ENCODE measurements around the gene GMNC.
"Not testable (repeated sequence)": the region's sequence is repeated elsewhere in the genome, so short reads cannot be mapped to it uniquely, and the experiment has no call there.

GMNC gene
- 0 to 0.07 (median 0) reads per million in 9 experiments for total RNA-seq

- H3K9me3 Mint-ChIP-seq, result no peaks in the 10 kb centered on the region
- peak; percentile 55 for ATAC-seq (replicated peaks)
- no peaks in the 10 kb centered on the region for H3K36me3 Mint-ChIP-seq (ENCODE audit: insufficient read depth)
- DNase-seq, result no peak
- H3K27me3 Mint-ChIP-seq, result peaks cover 14 to 41% of the 10 kb centered on the region in 2 donors
- H3K4me1 Mint-ChIP-seq (ENCODE audit: low read depth in 2 of 2), result peaks cover 0 to 2% of the 10 kb centered on the region in 2 donors
- no peak within 1 kb of the TSS for H3K27ac Mint-ChIP-seq
- H3K4me3 Mint-ChIP-seq, result peak within 1 kb of the TSS; percentile 1 to 8
These were observed at the start of gene GMNC for GRCh38 chr3:190862209-190863118. Gene GMNC (minus strand): TSS chr3:190862694. CDS start chr3:190862615, 79 bp downstream.

- Mint-ChIP-seq H3K4me3 (no peak overlapping the region), H3K9me3 (peaks cover 0 to 7% of the 10 kb centered on the region in 2 donors), H3K27ac (no peak overlapping the region)
These were observed 48.9 kb upstream of the GMNC start for GRCh38 chr3:190911382-190911781.

GRCh38 chr3:190909908-190910307 is 47.4 kb upstream of the GMNC start:
- Mint-ChIP-seq H3K9me3 (peaks cover 4 to 9% of the 10 kb centered on the region in 2 donors), H3K27me3 (no peaks in the 10 kb centered on the region), H3K4me3 (no peak overlapping the region), H3K36me3 (ENCODE audit: insufficient read depth) (no peaks in the 10 kb centered on the region), H3K27ac (no peak overlapping the region), H3K4me1 (ENCODE audit: low read depth in 2 of 2) (no peaks in the 10 kb centered on the region)
- DNase-seq, result no peak
- no peak for ATAC-seq (replicated peaks)

More at GRCh38 chr3:190911382-190911781, 48.9 kb upstream of the GMNC start:
- no peaks in the 10 kb centered on the region for H3K27me3 Mint-ChIP-seq
- DNase-seq (no peak), ATAC-seq (replicated peaks) (no peak)
- no peaks in the 10 kb centered on the region for H3K4me1 Mint-ChIP-seq (ENCODE audit: low read depth in 2 of 2)
- no peaks in the 10 kb centered on the region for H3K36me3 Mint-ChIP-seq (ENCODE audit: insufficient read depth)

GRCh38 chr3:190903156-190903555 is 40.7 kb upstream of the GMNC start:
- Mint-ChIP-seq H3K27ac (no peak overlapping the region), H3K36me3 (ENCODE audit: insufficient read depth) (peaks cover 2% of the 10 kb centered on the region), H3K4me3 (no peak overlapping the region), H3K27me3 (no peaks in the 10 kb centered on the region), H3K4me1 (ENCODE audit: low read depth in 2 of 2) (no peaks in the 10 kb centered on the region), H3K9me3 (peaks cover 7 to 20% of the 10 kb centered on the region in 2 donors)
- no peak for DNase-seq
- ATAC-seq (replicated peaks), result no peak

- H3K4me1 Mint-ChIP-seq (ENCODE audit: low read depth in 2 of 2), result no peaks in the 10 kb centered on the region
- DNase-seq (no peak), ATAC-seq (replicated peaks) (no peak)
- H3K9me3 Mint-ChIP-seq, result peaks cover 14 to 20% of the 10 kb centered on the region in 2 donors
- H3K27me3 Mint-ChIP-seq, result no peaks in the 10 kb centered on the region
- peaks cover 2% of the 10 kb centered on the region for H3K36me3 Mint-ChIP-seq (ENCODE audit: insufficient read depth)
- H3K27ac Mint-ChIP-seq, result no peak overlapping the region
- no peak overlapping the region for H3K4me3 Mint-ChIP-seq
These were observed 39.8 kb upstream of the GMNC start for GRCh38 chr3:190902292-190902691.

GRCh38 chr3:190892395-190892902 is 30.0 kb upstream of the GMNC start:
- H3K9me3 Mint-ChIP-seq, result peaks cover 10 to 14% of the 10 kb centered on the region in 2 donors
- DNase-seq (no peak), ATAC-seq (replicated peaks) (no peak)
- no peak overlapping the region for H3K27ac Mint-ChIP-seq
- H3K27me3 Mint-ChIP-seq, result no peaks in the 10 kb centered on the region
- no peaks in the 10 kb centered on the region for H3K4me1 Mint-ChIP-seq (ENCODE audit: low read depth in 2 of 2)
- H3K4me3 Mint-ChIP-seq, result no peak overlapping the region
- no peaks in the 10 kb centered on the region for H3K36me3 Mint-ChIP-seq (ENCODE audit: insufficient read depth)

- H3K9me3 Mint-ChIP-seq, result peaks cover 0 to 7% of the 10 kb centered on the region in 2 donors
- no peak overlapping the region for H3K4me3 Mint-ChIP-seq
These were observed 24.5 kb upstream of the GMNC start for GRCh38 chr3:190886945-190887344.

GRCh38 chr3:190883973-190884832 is 21.7 kb upstream of the GMNC start:
- H3K4me1 Mint-ChIP-seq (ENCODE audit: low read depth in 2 of 2), result no peaks in the 10 kb centered on the region

More at GRCh38 chr3:190886945-190887344, 24.5 kb upstream of the GMNC start:
- DNase-seq, result no peak
- Mint-ChIP-seq H3K4me1 (ENCODE audit: low read depth in 2 of 2) (no peaks in the 10 kb centered on the region), H3K36me3 (ENCODE audit: insufficient read depth) (no peaks in the 10 kb centered on the region), H3K27ac (no peak overlapping the region), H3K27me3 (no peaks in the 10 kb centered on the region)
- ATAC-seq (replicated peaks), result no peak

GRCh38 chr3:190883141-190883540 is 20.6 kb upstream of the GMNC start:
- Mint-ChIP-seq H3K36me3 (ENCODE audit: insufficient read depth) (no peaks in the 10 kb centered on the region), H3K9me3 (peaks cover 0 to 3% of the 10 kb centered on the region in 2 donors)

More at GRCh38 chr3:190883973-190884832, 21.7 kb upstream of the GMNC start:
- DNase-seq (no peak), ATAC-seq (replicated peaks) (no peak)
- H3K36me3 Mint-ChIP-seq (ENCODE audit: insufficient read depth), result no peaks in the 10 kb centered on the region
- no peaks in the 10 kb centered on the region for H3K27me3 Mint-ChIP-seq
- no peak overlapping the region for H3K27ac Mint-ChIP-seq
- H3K4me3 Mint-ChIP-seq, result no peak overlapping the region
- H3K9me3 Mint-ChIP-seq, result peaks cover 0 to 3% of the 10 kb centered on the region in 2 donors

GRCh38 chr3:190877925-190878324 is 15.4 kb upstream of the GMNC start:
- Mint-ChIP-seq H3K9me3 (peaks cover 0 to 5% of the 10 kb centered on the region in 2 donors), H3K36me3 (ENCODE audit: insufficient read depth) (no peaks in the 10 kb centered on the region), H3K27ac (no peak overlapping the region), H3K27me3 (no peaks in the 10 kb centered on the region), H3K4me1 (ENCODE audit: low read depth in 2 of 2) (no peaks in the 10 kb centered on the region), H3K4me3 (no peak overlapping the region)
- ATAC-seq (replicated peaks) (no peak), DNase-seq (no peak)

More at GRCh38 chr3:190883141-190883540, 20.6 kb upstream of the GMNC start:
- Mint-ChIP-seq H3K27me3 (no peaks in the 10 kb centered on the region), H3K4me3 (no peak overlapping the region), H3K4me1 (ENCODE audit: low read depth in 2 of 2) (no peaks in the 10 kb centered on the region), H3K27ac (no peak overlapping the region)
- DNase-seq (no peak), ATAC-seq (replicated peaks) (no peak)

GRCh38 chr3:190876433-190876832 is 13.9 kb upstream of the GMNC start:
- not testable (repeated sequence) for H3K27ac Mint-ChIP-seq

GRCh38 chr3:190875061-190875460 is 12.6 kb upstream of the GMNC start:
- H3K4me3 Mint-ChIP-seq; H3K9me3 Mint-ChIP-seq; H3K27me3 Mint-ChIP-seq; DNase-seq; H3K36me3 Mint-ChIP-seq (ENCODE audit: insufficient read depth); ATAC-seq (replicated peaks); H3K27ac Mint-ChIP-seq; H3K4me1 Mint-ChIP-seq (ENCODE audit: low read depth in 2 of 2): not testable (repeated sequence)

More at GRCh38 chr3:190876433-190876832, 13.9 kb upstream of the GMNC start:
- not testable (repeated sequence) for H3K4me1 Mint-ChIP-seq (ENCODE audit: low read depth in 2 of 2); H3K4me3 Mint-ChIP-seq; ATAC-seq (replicated peaks); H3K36me3 Mint-ChIP-seq (ENCODE audit: insufficient read depth); H3K9me3 Mint-ChIP-seq; DNase-seq; H3K27me3 Mint-ChIP-seq

- no peak overlapping the region for H3K4me3 Mint-ChIP-seq
- peaks cover 0 to 5% of the 10 kb centered on the region in 2 donors for H3K9me3 Mint-ChIP-seq
- DNase-seq, result no peak
- H3K4me1 Mint-ChIP-seq (ENCODE audit: low read depth in 2 of 2), result no peaks in the 10 kb centered on the region
- no peaks in the 10 kb centered on the region for H3K27me3 Mint-ChIP-seq
- ATAC-seq (replicated peaks), result no peak
- H3K36me3 Mint-ChIP-seq (ENCODE audit: insufficient read depth), result no peaks in the 10 kb centered on the region
- H3K27ac Mint-ChIP-seq, result no peak overlapping the region
These were observed 7.6 kb upstream of the GMNC start for GRCh38 chr3:190870127-190870526.

All from effector memory CD8-positive, alpha-beta T cell (primary cell).